Measurements from ENCODE around the gene PIK3R3. TPM values are rescaled to one million over a fixed set of nuclear protein-coding genes. Genes with fewer than 3 reads are reported as not detected.

The PIK3R3 gene
- total RNA-seq (2012; rRNA removed) = 2.3 and 2.4 TPM in 2 replicates

GRCh38 chr1:46132529-46133180 is at the start of gene PIK3R3:
TSS of gene PIK3R3 (minus strand) at chr1:46132629. CDS start at chr1:46131952, 677 bp downstream.
- no peaks in the 10 kb centered on the region for H3K27me3 ChIP-seq (ENCODE audit: control insufficient read depth, insufficient read depth, low read length)
- peak within 1 kb of the TSS; percentile 87 for H3K4me3 ChIP-seq (ENCODE audit: low read length)
- H3K36me3 ChIP-seq (ENCODE audit: insufficient read depth, low read length) = no peaks in the 10 kb centered on the region
- peak within 1 kb of the TSS; percentile 97 for H3K4me2 ChIP-seq (ENCODE audit: low read length)
- peaks cover 26% of the 10 kb centered on the region for H3K4me1 ChIP-seq (ENCODE audit: control insufficient read depth, insufficient read depth, low read length)
- peak within 1 kb of the TSS; percentile 92 for H3K9ac ChIP-seq (ENCODE audit: low read depth, low read length)
- H3K9me3 ChIP-seq (replicated peaks; ENCODE audit: low read length) = no peaks in the 10 kb centered on the region

- Histone ChIP-seq H3K36me3 (ENCODE audit: insufficient read depth, low read length) (peaks cover 5% of the 10 kb centered on the region), H3K9me3 (replicated peaks; ENCODE audit: low read length) (no peaks in the 10 kb centered on the region), H3K9ac (ENCODE audit: low read depth, low read length) (no peak overlapping the region), H3K4me2 (ENCODE audit: low read length) (peak overlapping the region; percentile 3), H3K4me3 (ENCODE audit: low read length) (no peak overlapping the region), H3K4me1 (ENCODE audit: control insufficient read depth, insufficient read depth, low read length) (peaks cover 43% of the 10 kb centered on the region), H3K27me3 (ENCODE audit: control insufficient read depth, insufficient read depth, low read length) (no peaks in the 10 kb centered on the region)
Measured at GRCh38 chr1:46181343-46182260, 49.2 kb upstream of the PIK3R3 start.

GRCh38 chr1:46180082-46180616 is 47.7 kb upstream of the PIK3R3 start:
- H3K27me3 ChIP-seq (ENCODE audit: control insufficient read depth, insufficient read depth, low read length) = no peaks in the 10 kb centered on the region
- H3K4me2 ChIP-seq (ENCODE audit: low read length) = no peak overlapping the region
- H3K36me3 ChIP-seq (ENCODE audit: insufficient read depth, low read length) = peaks cover under 1% of the 10 kb centered on the region
- no peak overlapping the region for H3K4me3 ChIP-seq (ENCODE audit: low read length)
- no peak overlapping the region for H3K9ac ChIP-seq (ENCODE audit: low read depth, low read length)
- H3K9me3 ChIP-seq (replicated peaks; ENCODE audit: low read length) = no peaks in the 10 kb centered on the region
- peaks cover 41% of the 10 kb centered on the region for H3K4me1 ChIP-seq (ENCODE audit: control insufficient read depth, insufficient read depth, low read length)

GRCh38 chr1:46179138-46180081 is 47.0 kb upstream of the PIK3R3 start:
- Histone ChIP-seq H3K9ac (ENCODE audit: low read depth, low read length) (peak overlapping the region; percentile 9), H3K4me3 (ENCODE audit: low read length) (no peak overlapping the region), H3K36me3 (ENCODE audit: insufficient read depth, low read length) (no peaks in the 10 kb centered on the region), H3K4me2 (ENCODE audit: low read length) (peak overlapping the region; percentile 42), H3K4me1 (ENCODE audit: control insufficient read depth, insufficient read depth, low read length) (peaks cover 41% of the 10 kb centered on the region), H3K9me3 (replicated peaks; ENCODE audit: low read length) (no peaks in the 10 kb centered on the region), H3K27me3 (ENCODE audit: control insufficient read depth, insufficient read depth, low read length) (no peaks in the 10 kb centered on the region)

GRCh38 chr1:46176211-46176865 is 43.9 kb upstream of the PIK3R3 start, which contains the start of gene P3R3URF:
TSS of gene P3R3URF (minus strand) at chr1:46176488. CDS start at chr1:46176471, 17 bp downstream.
- H3K27me3 ChIP-seq (ENCODE audit: control insufficient read depth, insufficient read depth, low read length) = no peaks in the 10 kb centered on the region
- no peaks in the 10 kb centered on the region for H3K36me3 ChIP-seq (ENCODE audit: insufficient read depth, low read length)
- no peak within 1 kb of the TSS for H3K4me3 ChIP-seq (ENCODE audit: low read length)
- no peaks in the 10 kb centered on the region for H3K9me3 ChIP-seq (replicated peaks; ENCODE audit: low read length)
- H3K9ac ChIP-seq (ENCODE audit: low read depth, low read length) = no peak within 1 kb of the TSS
- H3K4me2 ChIP-seq (ENCODE audit: low read length) = no peak within 1 kb of the TSS
- peaks cover 26% of the 10 kb centered on the region for H3K4me1 ChIP-seq (ENCODE audit: control insufficient read depth, insufficient read depth, low read length)

- Histone ChIP-seq H3K9me3 (replicated peaks; ENCODE audit: low read length) (no peaks in the 10 kb centered on the region), H3K4me1 (ENCODE audit: control insufficient read depth, insufficient read depth, low read length) (peaks cover 27% of the 10 kb centered on the region), H3K36me3 (ENCODE audit: insufficient read depth, low read length) (no peaks in the 10 kb centered on the region), H3K4me2 (ENCODE audit: low read length) (no peak overlapping the region), H3K27me3 (ENCODE audit: control insufficient read depth, insufficient read depth, low read length) (no peaks in the 10 kb centered on the region), H3K4me3 (ENCODE audit: low read length) (no peak overlapping the region), H3K9ac (ENCODE audit: low read depth, low read length) (no peak overlapping the region)
Measured at GRCh38 chr1:46175243-46175642, 42.8 kb upstream of the PIK3R3 start.

- H3K9ac ChIP-seq (ENCODE audit: low read depth, low read length) = no peak within 1 kb of the TSS
- peaks cover 27% of the 10 kb centered on the region for H3K4me1 ChIP-seq (ENCODE audit: control insufficient read depth, insufficient read depth, low read length)
- H3K4me3 ChIP-seq (ENCODE audit: low read length) = no peak within 1 kb of the TSS
- H3K27me3 ChIP-seq (ENCODE audit: control insufficient read depth, insufficient read depth, low read length) = peaks cover 3% of the 10 kb centered on the region
- H3K36me3 ChIP-seq (ENCODE audit: insufficient read depth, low read length) = no peaks in the 10 kb centered on the region
- no peaks in the 10 kb centered on the region for H3K9me3 ChIP-seq (replicated peaks; ENCODE audit: low read length)
- peak within 1 kb of the TSS; percentile 12 for H3K4me2 ChIP-seq (ENCODE audit: low read length)
Measured at GRCh38 chr1:46174448-46175231, 42.2 kb upstream of the PIK3R3 start, which contains the start of gene TSPAN1. TSS of gene TSPAN1 (plus strand) at chr1:46175087. CDS start at chr1:46181108, 6,021 bp downstream.

- no peaks in the 10 kb centered on the region for H3K9me3 ChIP-seq (replicated peaks; ENCODE audit: low read length)
- H3K4me1 ChIP-seq (ENCODE audit: control insufficient read depth, insufficient read depth, low read length) = peaks cover 24% of the 10 kb centered on the region
- peaks cover 15% of the 10 kb centered on the region for H3K27me3 ChIP-seq (ENCODE audit: control insufficient read depth, insufficient read depth, low read length)
- no peak overlapping the region for H3K9ac ChIP-seq (ENCODE audit: low read depth, low read length)
- H3K36me3 ChIP-seq (ENCODE audit: insufficient read depth, low read length) = no peaks in the 10 kb centered on the region
- no peak overlapping the region for H3K4me2 ChIP-seq (ENCODE audit: low read length)
- no peak overlapping the region for H3K4me3 ChIP-seq (ENCODE audit: low read length)
Measured at GRCh38 chr1:46173361-46173856, 41.0 kb upstream of the PIK3R3 start.

GRCh38 chr1:46172321-46172720 is 39.9 kb upstream of the PIK3R3 start:
- no peak overlapping the region for H3K4me2 ChIP-seq (ENCODE audit: low read length)
- no peak overlapping the region for H3K4me3 ChIP-seq (ENCODE audit: low read length)
- peaks cover 24% of the 10 kb centered on the region for H3K27me3 ChIP-seq (ENCODE audit: control insufficient read depth, insufficient read depth, low read length)
- H3K9ac ChIP-seq (ENCODE audit: low read depth, low read length) = no peak overlapping the region
- no peaks in the 10 kb centered on the region for H3K9me3 ChIP-seq (replicated peaks; ENCODE audit: low read length)
- H3K4me1 ChIP-seq (ENCODE audit: control insufficient read depth, insufficient read depth, low read length) = peaks cover 24% of the 10 kb centered on the region
- no peaks in the 10 kb centered on the region for H3K36me3 ChIP-seq (ENCODE audit: insufficient read depth, low read length)

- Histone ChIP-seq H3K4me3 (ENCODE audit: low read length) (no peak overlapping the region), H3K4me1 (ENCODE audit: control insufficient read depth, insufficient read depth, low read length) (peaks cover 29% of the 10 kb centered on the region), H3K4me2 (ENCODE audit: low read length) (no peak overlapping the region), H3K9ac (ENCODE audit: low read depth, low read length) (no peak overlapping the region), H3K36me3 (ENCODE audit: insufficient read depth, low read length) (no peaks in the 10 kb centered on the region), H3K27me3 (ENCODE audit: control insufficient read depth, insufficient read depth, low read length) (peaks cover 28% of the 10 kb centered on the region), H3K9me3 (replicated peaks; ENCODE audit: low read length) (no peaks in the 10 kb centered on the region)
Measured at GRCh38 chr1:46171871-46172270, 39.4 kb upstream of the PIK3R3 start.
